HFF-Myc (cell line): ENCODE results near the gene BANK1.

ENCODE experiments used
- DNase-seq: peaks from one replicate; pipeline ENCODE4 v3.0.0-alpha.2; 2011; ENCODE audit warnings: low read depth; ENCODE audit errors: extremely low read depth
- H3K4me3 ChIP-seq: replicated peaks from 2 replicates; pipeline ENCODE4 v1.5.1; 2011; ENCODE audit warnings: low read depth, mild to moderate bottlenecking, control low read depth, low read length
- TF ChIP-seq, protein P1 (sequence below): IDR thresholded peaks from 2 replicates; pipeline ENCODE4 v1.5.1; 2012; ENCODE audit warnings: mild to moderate bottlenecking, low read depth, low read length, control low read depth; ENCODE audit errors: missing control alignments

Gene BANK1

DNA sequence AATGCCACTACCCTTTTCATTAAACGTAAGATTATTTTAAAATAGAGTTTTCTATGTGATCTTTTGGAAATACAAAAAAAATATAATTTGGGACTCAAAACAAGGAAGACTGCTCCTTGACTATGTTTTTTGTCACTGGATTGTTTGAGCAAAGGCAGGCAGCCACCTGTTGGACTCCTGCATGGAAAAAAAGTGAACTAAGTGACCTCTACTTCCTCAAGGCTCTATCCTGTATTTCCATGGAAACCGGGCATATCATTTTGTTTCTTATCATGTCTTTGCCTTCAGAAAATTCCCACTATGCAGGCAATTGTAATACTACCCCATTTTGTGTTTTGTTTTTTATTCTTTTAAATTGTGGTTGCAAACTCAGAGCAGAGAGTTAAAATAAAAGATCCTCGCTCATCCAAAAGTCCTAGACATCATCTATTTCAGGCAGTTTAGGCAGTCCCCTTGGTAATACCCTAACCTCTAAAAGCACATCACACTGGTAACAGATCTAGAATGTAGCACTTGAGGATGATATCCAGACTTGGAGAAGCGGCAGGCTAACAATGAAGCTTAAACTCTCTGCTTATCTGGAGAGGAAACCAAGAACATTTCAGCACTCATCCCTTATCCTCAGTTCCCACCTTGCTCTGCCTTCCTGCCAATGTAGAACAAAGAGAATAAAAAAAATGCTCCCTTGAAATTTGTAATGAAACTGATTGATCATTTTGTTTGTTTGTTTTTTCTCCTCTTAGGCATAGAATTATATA lies 165.7 kb downstream of the BANK1 start:
- TF ChIP-seq, protein P1, sequence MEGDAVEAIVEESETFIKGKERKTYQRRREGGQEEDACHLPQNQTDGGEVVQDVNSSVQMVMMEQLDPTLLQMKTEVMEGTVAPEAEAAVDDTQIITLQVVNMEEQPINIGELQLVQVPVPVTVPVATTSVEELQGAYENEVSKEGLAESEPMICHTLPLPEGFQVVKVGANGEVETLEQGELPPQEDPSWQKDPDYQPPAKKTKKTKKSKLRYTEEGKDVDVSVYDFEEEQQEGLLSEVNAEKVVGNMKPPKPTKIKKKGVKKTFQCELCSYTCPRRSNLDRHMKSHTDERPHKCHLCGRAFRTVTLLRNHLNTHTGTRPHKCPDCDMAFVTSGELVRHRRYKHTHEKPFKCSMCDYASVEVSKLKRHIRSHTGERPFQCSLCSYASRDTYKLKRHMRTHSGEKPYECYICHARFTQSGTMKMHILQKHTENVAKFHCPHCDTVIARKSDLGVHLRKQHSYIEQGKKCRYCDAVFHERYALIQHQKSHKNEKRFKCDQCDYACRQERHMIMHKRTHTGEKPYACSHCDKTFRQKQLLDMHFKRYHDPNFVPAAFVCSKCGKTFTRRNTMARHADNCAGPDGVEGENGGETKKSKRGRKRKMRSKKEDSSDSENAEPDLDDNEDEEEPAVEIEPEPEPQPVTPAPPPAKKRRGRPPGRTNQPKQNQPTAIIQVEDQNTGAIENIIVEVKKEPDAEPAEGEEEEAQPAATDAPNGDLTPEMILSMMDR: no peak
- no peak for DNase-seq
- H3K4me3 ChIP-seq: no peak overlapping the region

DNA sequence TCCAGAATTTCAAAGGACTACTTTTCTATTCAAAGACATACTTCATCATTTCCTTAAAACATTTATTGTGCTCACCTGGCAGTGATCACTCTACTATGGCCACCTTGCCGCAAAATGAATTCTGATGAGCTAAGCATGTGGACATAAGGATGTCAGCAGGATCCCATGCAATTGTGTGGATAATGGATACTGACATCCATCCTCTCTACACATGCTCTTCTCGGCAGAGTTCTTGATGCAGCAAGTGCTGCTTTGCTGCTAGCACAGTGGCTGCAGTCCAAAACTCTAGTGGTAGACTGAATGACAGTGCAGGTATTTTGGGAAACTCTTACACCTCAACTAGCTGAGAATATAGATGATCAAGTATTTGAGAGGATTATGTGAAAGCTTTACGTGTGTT lies 168.0 kb downstream of the BANK1 start:
- no peak for DNase-seq
- no peak overlapping the region for H3K4me3 ChIP-seq
- TF ChIP-seq, protein P1: no peak

- H3K4me3 ChIP-seq: no peak overlapping the region
- DNase-seq: no peak
- TF ChIP-seq, protein P1: no peak
These were observed 169.9 kb downstream of the BANK1 start for GRCh38 chr4:101960431-101960830.

GRCh38 chr4:101961144-101961543 lies 170.6 kb downstream of the BANK1 start:
- TF ChIP-seq, protein P1: no peak
- H3K4me3 ChIP-seq: no peak overlapping the region
- DNase-seq: no peak

DNA sequence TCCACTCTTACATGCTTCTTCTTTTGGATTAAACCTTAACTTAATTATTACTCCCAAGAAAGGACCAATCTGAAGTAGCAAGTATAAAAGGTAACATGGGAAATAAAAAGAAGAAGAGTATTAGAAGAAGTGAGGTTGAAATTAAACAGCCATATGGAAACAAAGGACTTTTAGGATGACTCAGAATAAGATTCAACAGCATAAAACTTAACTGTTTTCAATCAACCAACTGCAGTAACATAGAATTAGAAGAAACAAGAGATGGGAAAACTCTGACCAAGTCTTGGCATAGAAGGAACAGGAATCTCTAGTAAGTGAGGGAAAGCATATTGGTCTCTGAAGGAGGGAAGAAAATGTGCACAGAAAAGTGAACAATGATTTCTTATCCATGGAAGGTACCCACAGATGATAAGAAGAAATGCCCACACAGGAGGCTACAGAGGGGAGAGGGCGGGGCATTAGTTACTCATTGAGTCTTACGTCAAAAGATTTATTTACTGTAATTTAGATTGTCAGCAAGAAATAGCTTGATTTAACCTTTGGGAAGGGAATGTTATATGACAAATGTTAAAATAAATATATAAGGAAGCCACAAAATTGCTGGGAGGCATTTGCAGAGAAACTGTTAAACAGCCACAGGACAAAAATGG lies 177.3 kb downstream of the BANK1 start:
- no peak for DNase-seq
- TF ChIP-seq, protein P1: no peak
- no peak overlapping the region for H3K4me3 ChIP-seq

DNA sequence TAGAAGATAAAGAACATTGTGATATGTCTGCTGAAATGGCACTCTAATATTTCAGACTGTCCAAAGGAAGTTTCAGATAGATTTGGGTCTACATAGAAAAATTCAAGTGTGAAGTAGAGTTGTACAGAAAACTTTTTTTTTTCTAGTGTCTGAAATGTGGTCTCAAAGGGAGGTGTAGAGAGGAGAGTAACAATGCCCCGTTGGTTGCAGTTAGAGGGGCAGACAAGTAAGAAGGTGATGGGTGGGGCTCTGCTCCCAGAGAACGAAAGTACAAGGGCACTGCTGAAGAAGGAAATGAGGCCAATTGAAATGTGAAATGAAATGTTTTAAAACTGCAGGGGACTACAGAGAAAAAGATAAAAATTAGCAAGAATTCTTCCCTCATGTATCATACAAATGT lies 177.8 kb downstream of the BANK1 start:
- DNase-seq: no peak
- no peak overlapping the region for H3K4me3 ChIP-seq

More for the DNA sequence above, 177.8 kb downstream of the BANK1 start:
- TF ChIP-seq, protein P1: no peak
